Cardiac muscle cell (in vitro differentiated cells and primary cell): ENCODE data around the gene WDR75. TPM values are rescaled to one million over a fixed set of nuclear protein-coding genes. Genes with fewer than 3 reads are reported as not detected.
"Not testable (repeated sequence)": the region's sequence is repeated elsewhere in the genome, so short reads cannot be mapped to it uniquely, and the experiment has no call there.

Experiments
- DNase-seq, 2 donors: peaks; one replicate each; pipeline versions ENCODE4 v3.0.0 to v3.0.0-alpha.2; 2010 to 2017; ENCODE audit warnings: low read depth in 1 of 2, low spot score in 1 of 2
- H3K27ac ChIP-seq: fragments of 200-600 bp; sonication (generic); 2 replicates; pipeline ENCODE4 v1.5.1; 2016
- H3K27me3 ChIP-seq: fragments of 200-600 bp; sonication (generic); 2 replicates; pipeline ENCODE4 v1.6.0; 2016; ENCODE audit warnings: control low read depth
- H3K36me3 ChIP-seq: fragments of 200-600 bp; sonication (generic); 2 replicates; pipeline ENCODE4 v1.5.1; 2016; ENCODE audit warnings: control low read depth
- H3K4me1 ChIP-seq: fragments of 200-600 bp; sonication (generic); 2 replicates; pipeline ENCODE4 v1.8.1; 2017; ENCODE audit warnings: low read depth, mild to moderate bottlenecking, mixed run types
- H3K4me3 ChIP-seq: fragments of 200-600 bp; sonication (generic); 2 replicates; pipeline ENCODE4 v1.5.1; 2016; ENCODE audit warnings: mild to moderate bottlenecking
- H3K9me3 ChIP-seq: fragments of 200-600 bp; sonication (generic); 2 replicates; pipeline ENCODE4 v1.5.1; 2017; ENCODE audit warnings: low read depth, mild to moderate bottlenecking, control low read depth
- polyA plus RNA-seq: library from polyadenylated mRNA; unstranded; fragments of >200 nt; fragmentation: Nextera tagmentation; extraction: Ambion mirVana; gene quantifications from 2 replicates; pipeline ENCODE4 v1.2.1, GENCODE V29; 2016
- total RNA-seq: library from RNA; depleted of rRNA; stranded (reverse); fragments of >200 nt; gene quantifications from 2 replicates; pipeline ENCODE4 v1.2.3, GENCODE V29; 2016
- TF ChIP-seq, protein P1 (sequence below): IDR thresholded peaks from 2 replicates; pipeline ENCODE4 v1.5.1; 2012; ENCODE audit warnings: low read depth, mild to moderate bottlenecking, low read length

The WDR75 gene
- total and polyA plus RNA-seq, 2 experiments from 2014 or later = 22.3 to 23.4 TPM

DNA sequence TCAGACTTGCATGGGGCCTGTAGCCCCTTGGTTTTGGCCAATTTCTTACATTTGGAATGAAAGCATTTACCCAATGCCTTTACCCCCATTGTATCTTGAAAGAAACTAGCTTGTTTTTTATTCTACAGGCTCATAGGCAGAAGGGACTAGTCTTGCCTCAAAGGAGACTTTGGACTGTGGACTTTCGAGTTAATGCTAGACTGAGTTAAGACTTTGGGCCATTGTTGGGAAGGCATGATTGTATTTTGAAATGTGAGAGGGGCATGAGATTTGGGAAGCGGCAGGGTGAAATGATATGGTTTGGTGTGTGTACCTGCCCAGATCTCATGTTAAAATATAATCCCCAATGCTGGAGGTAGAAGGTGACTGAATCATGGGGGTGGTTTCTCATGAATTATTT is 13.4 kb upstream of the WDR75 start:
- DNase-seq = no peak
- Histone ChIP-seq H3K4me3 (no peak overlapping the region), H3K27me3 (no peaks in the 10 kb centered on the region), H3K4me1 (no peaks in the 10 kb centered on the region), H3K27ac (no peak overlapping the region), H3K36me3 (no peaks in the 10 kb centered on the region), H3K9me3 (no peaks in the 10 kb centered on the region)
- TF ChIP-seq, protein P1, sequence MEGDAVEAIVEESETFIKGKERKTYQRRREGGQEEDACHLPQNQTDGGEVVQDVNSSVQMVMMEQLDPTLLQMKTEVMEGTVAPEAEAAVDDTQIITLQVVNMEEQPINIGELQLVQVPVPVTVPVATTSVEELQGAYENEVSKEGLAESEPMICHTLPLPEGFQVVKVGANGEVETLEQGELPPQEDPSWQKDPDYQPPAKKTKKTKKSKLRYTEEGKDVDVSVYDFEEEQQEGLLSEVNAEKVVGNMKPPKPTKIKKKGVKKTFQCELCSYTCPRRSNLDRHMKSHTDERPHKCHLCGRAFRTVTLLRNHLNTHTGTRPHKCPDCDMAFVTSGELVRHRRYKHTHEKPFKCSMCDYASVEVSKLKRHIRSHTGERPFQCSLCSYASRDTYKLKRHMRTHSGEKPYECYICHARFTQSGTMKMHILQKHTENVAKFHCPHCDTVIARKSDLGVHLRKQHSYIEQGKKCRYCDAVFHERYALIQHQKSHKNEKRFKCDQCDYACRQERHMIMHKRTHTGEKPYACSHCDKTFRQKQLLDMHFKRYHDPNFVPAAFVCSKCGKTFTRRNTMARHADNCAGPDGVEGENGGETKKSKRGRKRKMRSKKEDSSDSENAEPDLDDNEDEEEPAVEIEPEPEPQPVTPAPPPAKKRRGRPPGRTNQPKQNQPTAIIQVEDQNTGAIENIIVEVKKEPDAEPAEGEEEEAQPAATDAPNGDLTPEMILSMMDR = no peak

DNA sequence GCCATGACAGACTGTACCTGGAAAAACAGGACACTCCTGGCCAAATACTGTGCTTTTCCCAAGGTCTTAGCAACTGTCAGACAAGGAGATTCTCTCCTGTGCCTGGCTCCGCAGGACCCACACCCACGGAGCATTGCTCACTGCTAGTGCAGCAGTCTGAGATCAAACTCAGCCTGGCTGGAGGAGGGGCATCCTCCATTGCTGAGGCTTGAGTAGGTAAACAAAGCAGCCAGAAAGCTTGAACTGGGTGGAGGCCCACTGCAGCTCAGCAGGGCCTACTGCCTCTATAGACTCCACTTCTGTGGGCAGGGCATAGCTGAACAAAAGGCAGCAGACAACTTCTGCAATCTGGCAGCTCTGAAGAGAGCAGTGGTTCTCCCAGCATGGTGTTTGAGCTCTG is 10.8 kb upstream of the WDR75 start:
- not testable (repeated sequence) for H3K36me3 ChIP-seq, H3K4me1 ChIP-seq, H3K4me3 ChIP-seq, H3K27ac ChIP-seq, DNase-seq, H3K9me3 ChIP-seq, H3K27me3 ChIP-seq

DNA sequence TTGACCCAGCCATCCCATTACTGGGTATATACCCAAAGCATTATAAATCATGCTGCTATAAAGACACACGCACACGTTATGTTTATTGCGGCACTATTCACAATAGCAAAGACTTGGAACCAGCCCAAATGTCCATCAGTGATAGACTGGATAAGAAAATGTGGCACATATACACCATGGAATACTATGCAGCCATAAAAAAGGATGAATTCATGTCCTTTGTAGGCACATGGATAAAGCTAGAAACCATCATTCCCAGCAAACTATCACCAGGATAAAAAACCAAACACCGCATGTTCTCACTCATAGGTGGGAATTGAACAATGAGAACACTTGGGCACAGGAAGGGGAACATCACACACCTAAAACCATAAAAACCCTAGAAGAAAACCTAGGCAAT is 5.5 kb upstream of the WDR75 start:
- not testable (repeated sequence) for H3K4me3 ChIP-seq, H3K27me3 ChIP-seq, H3K27ac ChIP-seq, H3K9me3 ChIP-seq, H3K36me3 ChIP-seq, H3K4me1 ChIP-seq, DNase-seq

DNA sequence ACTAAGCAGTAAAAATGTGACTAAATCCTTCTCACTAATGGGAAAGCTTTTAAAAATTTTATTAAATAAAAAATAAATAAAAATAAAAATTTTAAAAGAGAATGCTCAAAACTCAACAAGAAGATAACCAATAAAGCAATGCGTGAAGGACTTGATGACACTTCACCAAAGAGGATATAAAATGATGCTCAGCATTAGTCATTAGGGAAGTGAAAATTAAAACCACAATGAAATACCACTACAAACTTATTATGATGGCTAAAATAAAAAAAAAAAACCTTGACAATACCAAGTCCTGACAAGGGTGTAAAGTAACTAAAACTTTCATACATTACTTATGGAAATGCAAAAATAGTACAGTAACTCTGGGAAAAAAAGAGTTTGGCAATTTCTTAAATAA is 3.3 kb upstream of the WDR75 start:
- Histone ChIP-seq H3K4me1 (no peaks in the 10 kb centered on the region), H3K36me3 (no peaks in the 10 kb centered on the region), H3K27me3 (no peaks in the 10 kb centered on the region), H3K9me3 (no peaks in the 10 kb centered on the region), H3K4me3 (no peak overlapping the region), H3K27ac (no peak overlapping the region)
- TF ChIP-seq, protein P1 = no peak
- DNase-seq = no peak

DNA sequence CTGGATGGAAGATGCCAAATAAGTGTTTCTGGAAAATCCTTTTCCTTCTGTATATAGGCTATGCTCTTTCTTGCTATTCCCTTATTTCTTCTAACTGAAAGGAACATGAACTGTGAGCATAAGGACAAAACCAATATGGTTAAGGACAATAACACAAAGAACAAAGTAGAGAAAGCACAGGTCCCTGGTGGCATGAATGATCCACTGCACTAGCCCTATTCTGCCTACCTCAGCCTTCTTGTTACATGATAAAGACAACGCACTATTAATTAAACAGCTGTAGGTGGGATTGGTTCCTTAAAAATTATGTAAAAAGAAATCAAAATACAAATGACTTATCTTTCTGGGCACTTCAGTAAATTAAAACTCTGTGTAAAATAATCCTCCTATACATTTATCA is 1.9 kb upstream of the WDR75 start:
- H3K9me3 ChIP-seq = no peaks in the 10 kb centered on the region
- TF ChIP-seq, protein P1 = no peak
- no peaks in the 10 kb centered on the region for H3K36me3 ChIP-seq
- DNase-seq = no peak
- H3K4me1 ChIP-seq = no peaks in the 10 kb centered on the region
- H3K27me3 ChIP-seq = no peaks in the 10 kb centered on the region
- no peak overlapping the region for H3K27ac ChIP-seq
- no peak overlapping the region for H3K4me3 ChIP-seq

DNA sequence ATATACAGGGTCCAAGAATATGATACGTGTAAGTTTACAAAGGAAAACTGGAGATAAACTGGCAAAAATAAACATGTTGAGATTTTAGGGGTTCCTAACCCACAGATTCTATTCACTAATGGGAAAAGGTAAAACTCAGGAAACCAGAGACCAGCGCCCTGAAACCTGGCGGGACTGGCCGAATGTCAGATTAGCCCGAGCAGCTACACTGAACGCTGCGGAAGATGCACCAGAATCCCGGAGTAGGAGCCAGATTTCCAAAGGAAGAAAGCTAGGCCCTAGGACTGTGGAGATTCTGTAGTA is 679 bp upstream of the WDR75 start:
- no peak for DNase-seq
- peak overlapping the region; percentile 69 for H3K4me3 ChIP-seq
- H3K9me3 ChIP-seq = no peaks in the 10 kb centered on the region
- H3K27ac ChIP-seq = peak overlapping the region; percentile 89
- TF ChIP-seq, protein P1 = no peak
- H3K36me3 ChIP-seq = no peaks in the 10 kb centered on the region
- no peaks in the 10 kb centered on the region for H3K4me1 ChIP-seq
- H3K27me3 ChIP-seq = no peaks in the 10 kb centered on the region

DNA sequence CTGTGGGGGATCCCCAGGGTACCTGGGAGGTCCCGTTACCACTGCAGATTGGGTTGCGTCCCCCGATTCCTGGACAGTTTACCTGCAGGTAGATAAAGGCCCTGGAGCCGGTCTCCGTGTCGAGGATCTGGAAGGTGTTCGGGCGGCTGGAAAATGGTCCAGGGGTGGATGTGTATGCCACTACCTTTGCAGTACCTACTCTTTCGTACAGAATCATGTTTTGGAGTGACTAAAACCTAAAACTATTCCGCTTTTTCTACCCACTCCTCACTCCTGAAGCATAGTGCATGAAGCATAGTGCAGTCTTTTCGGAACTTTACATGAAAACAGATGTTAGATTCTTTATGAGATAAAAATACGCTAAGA is 418 bp downstream of the WDR75 start:
- TF ChIP-seq, protein P1 = no peak
- H3K9me3 ChIP-seq = no peaks in the 10 kb centered on the region
- DNase-seq = no peak
- peak overlapping the region; percentile 89 for H3K27ac ChIP-seq
- no peaks in the 10 kb centered on the region for H3K36me3 ChIP-seq
- H3K27me3 ChIP-seq = no peaks in the 10 kb centered on the region
- H3K4me3 ChIP-seq = peak overlapping the region; percentile 69
- no peaks in the 10 kb centered on the region for H3K4me1 ChIP-seq
